NCI-H524 treated with DMSO at 0.1 percent for 48 hours (cell line): Measurements from ENCODE around the gene SLC25A43.

Experiments
- DNase-seq: peaks from one replicate; lab custom pipeline; 2025; lab: John Stamatoyannopoulos, UW

Gene SLC25A43

GRCh38 chrX:119500061-119500800 is 101.1 kb downstream of the SLC25A43 start:
- DNase-seq = no peak

GRCh38 chrX:119501511-119502148 is 102.5 kb downstream of the SLC25A43 start:
- no peak for DNase-seq

GRCh38 chrX:119502727-119503483 is 103.8 kb downstream of the SLC25A43 start:
- DNase-seq = no peak

GRCh38 chrX:119503484-119503861 is 104.3 kb downstream of the SLC25A43 start:
- no peak for DNase-seq
